ENCODE data around the gene AGO3. TPM values are rescaled to one million over a fixed set of nuclear protein-coding genes. Genes with fewer than 3 reads are reported as not detected.

The AGO3 gene
- polyA plus RNA-seq, 2 of the 4 experiments (the other 2 are of a cell fraction), result 3.8 to 14.7 TPM

DNA sequence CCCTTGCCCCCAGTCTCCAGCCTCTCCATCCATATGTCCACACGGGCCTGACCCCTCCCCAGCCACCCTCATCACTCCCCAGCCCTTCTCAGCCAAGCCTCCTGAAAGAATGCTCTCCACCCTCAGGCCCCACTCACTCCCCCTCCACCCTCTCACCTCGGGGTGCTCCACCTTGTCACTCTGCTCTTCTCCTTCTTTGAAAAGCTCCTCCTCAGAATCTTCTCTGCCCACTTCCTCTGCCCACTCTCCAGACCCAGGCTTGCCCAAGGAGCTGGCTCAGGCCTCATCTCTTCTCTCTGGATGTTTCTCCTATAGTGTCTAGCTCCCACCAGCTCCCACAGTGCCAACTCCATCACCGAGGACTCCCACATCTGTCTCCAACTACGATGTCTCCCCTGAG is 180.2 kb downstream of the AGO3 start:
- Histone ChIP-seq H3K4me3 (no peak overlapping the region), H3K9me3 (no peaks in the 10 kb centered on the region), H3K27ac (no peak overlapping the region), H3K4me1 (no peaks in the 10 kb centered on the region), H3K4me2 (no peak overlapping the region)
- TF ChIP-seq, protein P1, sequence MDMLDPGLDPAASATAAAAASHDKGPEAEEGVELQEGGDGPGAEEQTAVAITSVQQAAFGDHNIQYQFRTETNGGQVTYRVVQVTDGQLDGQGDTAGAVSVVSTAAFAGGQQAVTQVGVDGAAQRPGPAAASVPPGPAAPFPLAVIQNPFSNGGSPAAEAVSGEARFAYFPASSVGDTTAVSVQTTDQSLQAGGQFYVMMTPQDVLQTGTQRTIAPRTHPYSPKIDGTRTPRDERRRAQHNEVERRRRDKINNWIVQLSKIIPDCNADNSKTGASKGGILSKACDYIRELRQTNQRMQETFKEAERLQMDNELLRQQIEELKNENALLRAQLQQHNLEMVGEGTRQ (IDR thresholded peaks at IDR 0.05), result no peak
- TF ChIP-seq HOXA7 (CRISPR knock-in tag; IDR thresholded peaks at IDR 0.05) (no peak), TP53 (CRISPR knock-in tag; IDR thresholded peaks at IDR 0.05) (no peak), HOXB5 (CRISPR knock-in tag; IDR thresholded peaks at IDR 0.05) (no peak), POLR2AphosphoS2 (conservative IDR thresholded peaks at IDR 0.05; ENCODE audit: low read length) (no peak), FOXS1 (CRISPR knock-in tag; IDR thresholded peaks at IDR 0.05) (no peak), CEBPB (IDR thresholded peaks at IDR 0.05) (no peak), CHD4 (IDR thresholded peaks at IDR 0.05; ENCODE audit: borderline replicate concordance) (no peak), FOSL2 (IDR thresholded peaks at IDR 0.05) (no peak), FOSL2 (CRISPR knock-in tag; IDR thresholded peaks at IDR 0.05) (no peak), ZSCAN20 (CRISPR knock-in tag; IDR thresholded peaks at IDR 0.05) (no peak), RARB (CRISPR knock-in tag; IDR thresholded peaks at IDR 0.05) (no peak), ZFP36 (IDR thresholded peaks at IDR 0.05; ENCODE audit: borderline replicate concordance, partially characterized antibody) (no peak), CHD2 (IDR thresholded peaks at IDR 0.05; ENCODE audit: low read length, partially characterized antibody) (no peak), KDM5A (IDR thresholded peaks at IDR 0.05) (no peak), HOXB13 (CRISPR knock-in tag; IDR thresholded peaks at IDR 0.05; ENCODE audit: low read depth) (no peak), JUNB (IDR thresholded peaks at IDR 0.05) (no peak), ESRRA (IDR thresholded peaks at IDR 0.05; ENCODE audit: borderline replicate concordance, low read length) (no peak), ZC3H11A (IDR thresholded peaks at IDR 0.05) (no peak)
- TF ChIP-seq, protein P2, sequence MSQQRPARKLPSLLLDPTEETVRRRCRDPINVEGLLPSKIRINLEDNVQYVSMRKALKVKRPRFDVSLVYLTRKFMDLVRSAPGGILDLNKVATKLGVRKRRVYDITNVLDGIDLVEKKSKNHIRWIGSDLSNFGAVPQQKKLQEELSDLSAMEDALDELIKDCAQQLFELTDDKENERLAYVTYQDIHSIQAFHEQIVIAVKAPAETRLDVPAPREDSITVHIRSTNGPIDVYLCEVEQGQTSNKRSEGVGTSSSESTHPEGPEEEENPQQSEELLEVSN (IDR thresholded peaks at IDR 0.05; ENCODE audit: borderline replicate concordance, low read depth), result no peak
- TF ChIP-seq, protein P3, sequence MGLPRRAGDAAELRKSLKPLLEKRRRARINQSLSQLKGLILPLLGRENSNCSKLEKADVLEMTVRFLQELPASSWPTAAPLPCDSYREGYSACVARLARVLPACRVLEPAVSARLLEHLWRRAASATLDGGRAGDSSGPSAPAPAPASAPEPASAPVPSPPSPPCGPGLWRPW (IDR thresholded peaks at IDR 0.05), result no peak
- no peak for ATAC-seq
- no peak for FAIRE-seq
- ChIA-PET POLR2A (no interaction called here), CTCF (interaction anchor here (1.0 to 2.7 kb wide), 3 partner anchors 12 to 175 kb away, joined by 4 to 15 read pairs (median 6); no protein-coding TSS in a partner anchor)
- DNase-seq (ENCODE audit: low read depth in 1 of 2, low spot score in 1 of 2), result no peak
- 56% methylated on average over 4 of the region's 4 CpGs for WGBS (ENCODE audit: missing lambda C conversion rate)

DNA sequence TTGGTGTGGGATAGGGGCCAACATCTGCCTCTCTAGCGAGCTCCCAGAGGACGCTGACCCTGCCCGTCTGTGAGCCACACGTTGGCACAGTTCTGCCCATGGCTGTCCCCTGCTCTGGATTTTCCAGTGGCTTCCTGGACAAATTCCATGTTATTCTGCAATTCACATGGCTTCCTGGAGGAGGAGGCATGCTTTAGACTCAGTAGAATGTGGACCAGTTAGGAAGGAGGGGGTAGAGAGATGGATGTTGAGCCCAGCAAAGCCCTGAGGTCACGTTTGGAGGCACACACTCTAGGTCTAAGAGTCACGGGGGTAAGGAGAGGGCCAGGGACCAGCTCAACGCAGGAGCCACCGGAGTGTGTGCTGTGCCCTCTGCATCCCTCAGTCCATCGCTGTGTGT is 181.9 kb downstream of the AGO3 start:
- Histone ChIP-seq H3K9me3 (no peaks in the 10 kb centered on the region), H3K27ac (no peak overlapping the region), H3K4me3 (no peak overlapping the region), H3K4me1 (no peaks in the 10 kb centered on the region), H3K4me2 (no peak overlapping the region)
- DNase-seq (ENCODE audit: low read depth in 1 of 2, low spot score in 1 of 2) (no peak), ATAC-seq (peak in 1 of 2 experiments; percentile 24; a peak in 1 of 6 replicates), FAIRE-seq (no peak)
- 68% methylated on average over 9 of the region's 9 CpGs for WGBS (ENCODE audit: missing lambda C conversion rate)
- ChIA-PET CTCF (interaction anchor here (0.8 to 8.0 kb wide), 2 partner anchors 13 to 22 kb away, joined by 3 to 49 read pairs; no protein-coding TSS in a partner anchor), POLR2A (no interaction called here)
- TF ChIP-seq MAZ (IDR thresholded peaks at IDR 0.05; ENCODE audit: borderline replicate concordance, low read depth, low read length) (no peak), FOSB (CRISPR knock-in tag; IDR thresholded peaks at IDR 0.05) (no peak), RAD21 (conservative IDR thresholded peaks at IDR 0.05 in 1 of 2, IDR thresholded peaks at IDR 0.05 in 1 of 2) (no peak), NFE2L2 (conservative IDR thresholded peaks at IDR 0.05; ENCODE audit: low read length) (no peak), ZFP36 (IDR thresholded peaks at IDR 0.05; ENCODE audit: borderline replicate concordance, partially characterized antibody) (peak; percentile 47)
- TF ChIP-seq, protein P4, sequence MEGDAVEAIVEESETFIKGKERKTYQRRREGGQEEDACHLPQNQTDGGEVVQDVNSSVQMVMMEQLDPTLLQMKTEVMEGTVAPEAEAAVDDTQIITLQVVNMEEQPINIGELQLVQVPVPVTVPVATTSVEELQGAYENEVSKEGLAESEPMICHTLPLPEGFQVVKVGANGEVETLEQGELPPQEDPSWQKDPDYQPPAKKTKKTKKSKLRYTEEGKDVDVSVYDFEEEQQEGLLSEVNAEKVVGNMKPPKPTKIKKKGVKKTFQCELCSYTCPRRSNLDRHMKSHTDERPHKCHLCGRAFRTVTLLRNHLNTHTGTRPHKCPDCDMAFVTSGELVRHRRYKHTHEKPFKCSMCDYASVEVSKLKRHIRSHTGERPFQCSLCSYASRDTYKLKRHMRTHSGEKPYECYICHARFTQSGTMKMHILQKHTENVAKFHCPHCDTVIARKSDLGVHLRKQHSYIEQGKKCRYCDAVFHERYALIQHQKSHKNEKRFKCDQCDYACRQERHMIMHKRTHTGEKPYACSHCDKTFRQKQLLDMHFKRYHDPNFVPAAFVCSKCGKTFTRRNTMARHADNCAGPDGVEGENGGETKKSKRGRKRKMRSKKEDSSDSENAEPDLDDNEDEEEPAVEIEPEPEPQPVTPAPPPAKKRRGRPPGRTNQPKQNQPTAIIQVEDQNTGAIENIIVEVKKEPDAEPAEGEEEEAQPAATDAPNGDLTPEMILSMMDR (IDR thresholded peaks at IDR 0.05), result no peak
- TF ChIP-seq, protein P2 (IDR thresholded peaks at IDR 0.05; ENCODE audit: borderline replicate concordance, low read depth), result no peak
- TF ChIP-seq, protein P5, sequence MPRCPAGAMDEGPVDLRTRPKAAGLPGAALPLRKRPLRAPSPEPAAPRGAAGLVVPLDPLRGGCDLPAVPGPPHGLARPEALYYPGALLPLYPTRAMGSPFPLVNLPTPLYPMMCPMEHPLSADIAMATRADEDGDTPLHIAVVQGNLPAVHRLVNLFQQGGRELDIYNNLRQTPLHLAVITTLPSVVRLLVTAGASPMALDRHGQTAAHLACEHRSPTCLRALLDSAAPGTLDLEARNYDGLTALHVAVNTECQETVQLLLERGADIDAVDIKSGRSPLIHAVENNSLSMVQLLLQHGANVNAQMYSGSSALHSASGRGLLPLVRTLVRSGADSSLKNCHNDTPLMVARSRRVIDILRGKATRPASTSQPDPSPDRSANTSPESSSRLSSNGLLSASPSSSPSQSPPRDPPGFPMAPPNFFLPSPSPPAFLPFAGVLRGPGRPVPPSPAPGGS (IDR thresholded peaks at IDR 0.05), result no peak
